ENCODE results near the gene ZNF276. TPM values are rescaled to one million over a fixed set of nuclear protein-coding genes. Genes with fewer than 3 reads are reported as not detected.
"Not testable (repeated sequence)": the region's sequence is repeated elsewhere in the genome, so short reads cannot be mapped to it uniquely, and the experiment has no call there.

Gene ZNF276
- total RNA-seq, 4 donors from 2014 or later = 48.6 to 146 (median 68.8) TPM

- peak within 1 kb of the TSS; percentile 63 to 96 (median 84) for H3K27ac ChIP-seq
- TF ChIP-seq EP300 (IDR thresholded peaks at IDR 0.05) = peak; percentile 68 to 94
- TF ChIP-seq CTCF (IDR thresholded peaks at IDR 0.05) = peak in 1 of 5 experiments; percentile 50
- peak in 1 of 2 donors; percentile 83 for TF ChIP-seq POLR2A (IDR thresholded peaks at IDR 0.05)
These were observed 34.7 kb upstream of the ZNF276 start, which contains the start of gene CDK10 for GRCh38 chr16:89686520-89687091. TSS of gene CDK10 (plus strand) at chr16:89686689. CDS start at chr16:89686711, 22 bp downstream.

GRCh38 chr16:89687092-89687940, 34.0 kb upstream of the ZNF276 start:
- H3K27ac ChIP-seq = peak overlapping the region; percentile 63 to 96 (median 84)
- H3K4me3 ChIP-seq = peak overlapping the region; percentile 62 to 91 (median 76)
- H3K9me3 ChIP-seq = no peaks in the 10 kb centered on the region
- DNase-seq (ENCODE audit: low spot score in 2 of 2) = no peak
- no peaks in the 10 kb centered on the region for H3K27me3 ChIP-seq
- H3K36me3 ChIP-seq = peaks cover 0 to 30% (median 2%) of the 10 kb centered on the region in 3 donors
- WGBS, 2 donors = 14 to 17% methylated on average over 35 to 36 of the region's 42 CpGs
- TF ChIP-seq POLR2A (IDR thresholded peaks at IDR 0.05) (no peak), EP300 (IDR thresholded peaks at IDR 0.05) (no peak), CTCF (IDR thresholded peaks at IDR 0.05) (no peak)
- H3K4me1 ChIP-seq = peaks cover 0 to 15% (median 4%) of the 10 kb centered on the region in 4 donors

More at GRCh38 chr16:89686520-89687091, 34.7 kb upstream of the ZNF276 start, which contains the start of gene CDK10:
- peak within 1 kb of the TSS; percentile 62 to 91 (median 76) for H3K4me3 ChIP-seq
- WGBS, 2 donors = 0 to 1% methylated on average over 23 to 25 of the region's 67 CpGs
- peaks cover 0 to 23% (median 2%) of the 10 kb centered on the region in 3 donors for H3K36me3 ChIP-seq
- H3K27me3 ChIP-seq = no peaks in the 10 kb centered on the region
- peak; percentile 78 to 83 for DNase-seq (ENCODE audit: low spot score in 2 of 2)
- peaks cover 0 to 15% (median 4%) of the 10 kb centered on the region in 4 donors for H3K4me1 ChIP-seq
- no peaks in the 10 kb centered on the region for H3K9me3 ChIP-seq

DNA sequence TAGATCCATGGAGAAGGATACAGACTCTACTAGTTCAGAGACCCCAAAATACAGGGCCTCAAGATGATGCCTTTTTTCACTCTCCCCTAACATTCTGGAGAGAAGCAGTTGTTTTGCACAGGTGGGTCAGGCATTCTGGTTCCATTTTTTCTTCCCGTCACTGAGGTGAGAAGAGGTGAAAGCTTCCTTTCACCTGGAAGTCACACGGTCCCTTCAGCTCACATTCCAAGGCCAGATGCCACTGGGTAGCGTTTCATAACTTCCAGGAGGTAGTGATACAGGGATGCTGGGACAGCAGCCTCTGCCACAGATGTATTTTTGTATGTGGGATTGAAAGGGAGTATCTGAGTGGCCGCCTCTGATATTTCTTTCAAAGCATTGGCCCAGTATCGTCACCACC, 32.9 kb upstream of the ZNF276 start:
- Histone ChIP-seq H3K4me3 (no peak overlapping the region), H3K36me3 (peaks cover 2 to 41% (median 5%) of the 10 kb centered on the region in 3 donors), H3K9me3 (no peaks in the 10 kb centered on the region), H3K27me3 (no peaks in the 10 kb centered on the region), H3K27ac (no peak overlapping the region), H3K4me1 (peaks cover 0 to 15% (median 4%) of the 10 kb centered on the region in 4 donors)
- no peak for TF ChIP-seq EP300 (IDR thresholded peaks at IDR 0.05)
- no peak for TF ChIP-seq CTCF (IDR thresholded peaks at IDR 0.05)
- no peak for TF ChIP-seq POLR2A (IDR thresholded peaks at IDR 0.05)
- DNase-seq (ENCODE audit: low spot score in 2 of 2) = no peak
- 90 to 91% methylated on average over 5 of the region's 5 CpGs for WGBS, 2 donors

DNA sequence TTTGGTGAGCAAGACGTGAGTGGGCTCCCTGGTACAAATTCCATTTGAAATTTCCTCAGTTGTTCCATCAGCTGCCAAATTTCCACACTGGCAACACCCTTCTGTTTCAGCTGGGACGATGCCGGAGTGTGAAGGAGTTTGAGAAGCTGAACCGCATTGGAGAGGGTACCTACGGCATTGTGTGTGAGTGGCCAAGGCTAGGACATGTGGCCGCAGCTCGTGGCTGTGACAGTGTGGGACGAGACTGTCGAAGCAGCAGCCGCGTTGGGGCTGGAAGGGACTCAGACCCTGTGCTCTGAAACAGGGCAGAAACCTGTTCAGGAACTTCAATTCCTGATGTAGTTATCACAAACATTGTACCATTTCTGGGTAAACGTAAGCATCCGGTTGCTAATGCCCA, 32.2 kb upstream of the ZNF276 start:
- Histone ChIP-seq H3K9me3 (no peaks in the 10 kb centered on the region), H3K4me1 (peaks cover 0 to 15% (median 4%) of the 10 kb centered on the region in 4 donors), H3K4me3 (no peak overlapping the region), H3K36me3 (peaks cover 2 to 49% (median 6%) of the 10 kb centered on the region in 3 donors), H3K27ac (no peak overlapping the region), H3K27me3 (no peaks in the 10 kb centered on the region)
- 92 to 95% methylated on average over 13 of the region's 13 CpGs for WGBS, 2 donors
- TF ChIP-seq CTCF (IDR thresholded peaks at IDR 0.05) = no peak
- TF ChIP-seq EP300 (IDR thresholded peaks at IDR 0.05) = no peak
- TF ChIP-seq POLR2A (IDR thresholded peaks at IDR 0.05) = no peak
- DNase-seq (ENCODE audit: low spot score in 2 of 2) = no peak

DNA sequence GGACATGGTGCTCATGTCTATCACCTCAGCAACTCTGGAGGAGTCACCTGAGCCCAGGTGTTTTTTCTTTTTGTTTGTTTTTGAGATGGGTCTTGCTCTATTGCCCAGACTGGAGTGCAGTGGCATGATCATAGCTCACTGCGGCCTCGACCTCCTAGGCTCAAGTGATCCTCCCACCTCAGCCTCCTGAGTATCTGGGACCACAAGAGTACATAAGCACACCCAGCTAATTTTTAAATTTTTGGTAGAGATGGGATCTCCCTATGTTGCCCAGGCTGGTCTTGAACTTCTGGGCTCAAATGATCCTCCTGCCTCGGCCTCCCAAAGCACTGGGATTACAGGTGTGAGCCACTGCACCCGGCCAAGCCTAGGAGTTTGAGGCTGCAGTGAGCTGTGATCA, 31.7 kb upstream of the ZNF276 start:
- not testable (repeated sequence) for H3K4me3 ChIP-seq; H3K27me3 ChIP-seq; H3K9me3 ChIP-seq; H3K27ac ChIP-seq; DNase-seq (ENCODE audit: low spot score in 2 of 2)
- peaks cover 0 to 15% (median 4%) of the 10 kb centered on the region in 4 donors for H3K4me1 ChIP-seq
- 72 to 99% methylated on average over 4 of the region's 4 CpGs for WGBS, 2 donors
- H3K36me3 ChIP-seq = peaks cover 2 to 51% (median 6%) of the 10 kb centered on the region in 3 donors
